Mesodermal cell (in vitro differentiated cells): ENCODE data around the gene FUT1.

Source experiments
- H3K27ac ChIP-seq: 2 replicates; pipeline ENCODE4 v1.7.0; 2013; ENCODE audit warnings: mild to moderate bottlenecking, low read depth, low read length, moderate library complexity; ENCODE audit not compliant: severe bottlenecking
- H3K36me3 ChIP-seq: 2 replicates; pipeline ENCODE4 v1.7.1; 2013; ENCODE audit warnings: mild to moderate bottlenecking, low read length, moderate library complexity; ENCODE audit not compliant: control insufficient read depth, insufficient read depth
- H3K4me1 ChIP-seq: one replicate; pipeline ENCODE4 v1.7.1; 2013; ENCODE audit warnings: mild to moderate bottlenecking, low read length; ENCODE audit not compliant: insufficient read depth, control insufficient read depth, poor library complexity, severe bottlenecking
- H3K4me3 ChIP-seq: 2 replicates; pipeline ENCODE4 v1.7.0; 2013; ENCODE audit warnings: low read length, control low read depth, mild to moderate bottlenecking; ENCODE audit not compliant: insufficient read depth, poor library complexity, severe bottlenecking; ENCODE audit errors: extremely low read depth
- H3K9me3 ChIP-seq: 2 replicates; pipeline ENCODE4 v1.7.1; 2013; ENCODE audit warnings: mild to moderate bottlenecking, low read length, moderate library complexity; ENCODE audit not compliant: control insufficient read depth
- WGBS, 2 experiments: methylation state at CpG; one replicate each; pipeline ENCODE4 v1.1.5; 2013; ENCODE audit warnings: missing lambda C conversion rate in 2 of 2; ENCODE audit not compliant: insufficient coverage in 2 of 2; 5-methylcytosine and 5-hydroxymethylcytosine counted together

Gene FUT1

DNA sequence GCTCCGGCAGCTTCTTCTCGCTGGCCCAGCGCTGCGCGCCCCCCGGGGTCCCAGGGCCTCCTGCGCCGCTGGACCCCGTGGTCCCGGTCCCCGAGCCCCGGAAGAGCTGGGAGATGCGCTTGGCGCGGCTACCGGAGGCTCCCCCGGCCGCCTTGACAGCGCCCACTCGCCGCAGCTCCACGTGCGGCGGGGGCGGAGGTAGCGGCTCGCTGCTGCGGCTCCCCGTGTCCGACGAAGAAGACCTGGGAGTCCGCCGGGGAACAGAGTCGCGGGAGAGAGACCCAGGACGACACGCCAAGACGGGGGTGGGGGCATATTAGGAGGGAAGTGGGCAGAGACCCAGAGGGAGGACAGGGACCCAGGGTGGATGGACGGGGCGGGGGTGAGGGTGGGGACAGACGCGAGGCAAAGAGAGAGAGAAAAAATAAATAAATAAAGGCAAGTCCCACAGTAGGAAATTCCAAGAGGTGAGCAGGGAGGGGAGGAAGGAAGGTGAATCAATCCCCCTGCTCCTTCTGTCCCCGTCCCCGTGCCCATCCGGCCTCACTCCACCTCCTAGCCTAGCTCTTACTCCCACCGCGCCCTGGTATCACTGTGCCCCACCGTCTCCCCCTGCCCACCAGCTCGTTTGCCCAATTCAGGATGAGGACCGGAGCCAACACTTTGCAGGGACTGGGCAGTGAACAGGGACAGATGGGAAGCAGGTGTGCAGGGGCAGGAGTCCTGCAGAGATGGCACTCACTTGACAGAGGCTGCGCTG lies 12.9 kb downstream of the FUT1 start:
- 22% methylated on average over 26 to 51 of the region's 51 CpGs for WGBS, 2 experiments
- Histone ChIP-seq H3K36me3 (no peaks in the 10 kb centered on the region), H3K9me3 (no peaks in the 10 kb centered on the region), H3K4me3 (peak overlapping the region; percentile 49), H3K27ac (no peak overlapping the region), H3K4me1 (no peaks in the 10 kb centered on the region)

DNA sequence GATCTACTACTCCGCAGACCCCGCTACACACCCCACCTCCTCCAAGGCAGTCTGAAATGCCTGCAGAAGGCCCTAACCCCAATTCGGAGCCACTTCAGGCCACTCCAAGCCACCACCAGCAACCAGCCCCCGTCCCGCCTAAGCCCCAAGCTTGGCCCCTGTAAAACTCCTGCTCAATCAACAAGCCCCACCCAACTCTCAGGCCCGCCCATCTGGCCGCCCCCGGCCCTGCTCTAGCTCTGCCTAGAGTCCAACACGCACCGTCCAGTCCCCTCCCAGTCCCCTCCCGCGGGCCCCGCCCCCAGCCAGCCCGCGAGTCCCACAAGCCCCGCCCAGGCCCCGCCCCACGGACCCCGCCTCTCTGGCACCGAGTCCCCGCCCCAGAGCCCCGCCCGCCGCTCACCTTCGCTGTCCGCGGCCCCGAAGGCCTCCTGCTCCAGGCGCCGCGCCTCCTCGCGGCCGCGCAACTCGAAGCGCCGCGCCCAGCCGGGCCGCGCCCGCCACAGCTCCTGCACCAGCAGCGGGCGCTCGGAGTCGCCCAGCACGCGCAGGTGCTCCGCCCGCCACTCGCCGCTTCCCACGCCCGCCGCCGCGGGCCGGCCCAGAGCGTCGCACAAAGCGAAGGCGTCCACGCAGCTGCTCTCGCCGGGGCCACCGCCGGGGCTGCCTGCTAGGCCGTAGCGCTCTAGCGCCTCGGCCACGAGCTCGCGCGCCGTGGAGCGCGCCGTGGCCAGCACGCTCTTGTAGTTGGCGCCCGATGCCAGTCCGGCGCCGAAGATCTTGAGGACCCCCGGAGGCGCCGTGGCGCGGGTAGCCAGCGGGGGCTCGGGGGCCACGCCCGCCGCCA lies 13.7 kb downstream of the FUT1 start:
- no peaks in the 10 kb centered on the region for H3K9me3 ChIP-seq
- no peak overlapping the region for H3K27ac ChIP-seq
- 2% methylated on average over 59 to 77 of the region's 96 CpGs for WGBS, 2 experiments
- H3K4me1 ChIP-seq, result no peaks in the 10 kb centered on the region
- H3K36me3 ChIP-seq, result no peaks in the 10 kb centered on the region
- peak overlapping the region; percentile 49 for H3K4me3 ChIP-seq

- Histone ChIP-seq H3K9me3 (no peaks in the 10 kb centered on the region), H3K4me3 (no peak overlapping the region), H3K36me3 (peaks cover 2% of the 10 kb centered on the region), H3K4me1 (no peaks in the 10 kb centered on the region), H3K27ac (no peak overlapping the region)
- 81 to 90% methylated on average over 17 to 18 of the region's 22 CpGs for WGBS, 2 experiments
These were observed 15.0 kb downstream of the FUT1 start for GRCh38 chr19:48737360-48737998.

DNA sequence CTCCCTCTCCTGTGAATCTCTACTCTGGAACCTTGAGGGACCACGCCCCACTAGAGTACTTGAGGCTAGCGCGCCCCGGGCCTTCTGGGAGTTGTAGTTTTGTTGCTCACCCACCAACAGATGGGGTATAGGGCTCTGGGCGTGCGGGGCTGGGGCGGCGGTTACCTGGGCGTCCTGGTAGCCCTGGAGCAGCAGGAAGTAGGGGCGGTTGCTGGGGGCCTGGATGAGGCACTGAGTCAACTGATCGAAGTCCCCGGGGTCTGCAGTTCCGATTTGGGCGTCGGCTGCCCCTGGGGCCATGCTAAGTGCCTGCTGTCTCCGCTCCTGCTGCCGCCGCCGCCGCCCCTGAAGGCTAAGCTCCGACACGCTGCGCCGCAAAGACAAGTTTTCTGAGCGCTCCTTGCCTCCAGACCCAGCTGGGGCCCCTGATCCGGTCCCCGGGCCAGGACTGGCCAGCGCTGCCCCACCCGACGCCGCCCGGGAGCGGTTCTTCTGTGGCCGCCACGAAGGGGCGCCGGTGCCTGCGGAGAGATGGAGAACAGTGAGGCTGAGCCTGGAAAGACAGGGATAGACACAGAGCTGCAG lies 17.3 kb downstream of the FUT1 start:
- Histone ChIP-seq H3K27ac (peak overlapping the region; percentile 16), H3K4me1 (no peaks in the 10 kb centered on the region), H3K4me3 (peak overlapping the region; percentile 52), H3K36me3 (peaks cover 7% of the 10 kb centered on the region), H3K9me3 (no peaks in the 10 kb centered on the region)
- 10 to 14% methylated on average over 28 to 34 of the region's 38 CpGs for WGBS, 2 experiments

DNA sequence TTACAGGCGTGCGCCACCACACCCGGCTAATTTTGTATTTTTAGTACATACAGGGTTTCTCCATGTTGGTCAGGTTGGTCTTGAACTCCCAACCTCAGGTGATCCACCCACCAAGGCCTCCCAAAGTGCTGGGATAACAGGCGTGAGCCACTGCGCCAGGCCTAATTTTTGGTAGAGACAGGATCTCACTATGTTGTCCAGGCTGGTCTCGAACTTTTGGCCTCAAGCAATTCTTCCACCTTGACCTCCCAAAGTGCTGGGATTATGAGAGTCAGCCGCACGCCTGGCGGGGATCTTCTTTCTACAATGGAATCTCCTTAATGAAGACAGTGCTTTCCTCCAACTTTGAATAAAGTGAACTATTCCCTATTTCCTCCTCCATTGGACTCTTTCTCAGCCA lies 17.8 kb downstream of the FUT1 start:
- Histone ChIP-seq H3K4me1 (no peaks in the 10 kb centered on the region), H3K27ac (no peak overlapping the region), H3K9me3 (no peaks in the 10 kb centered on the region), H3K4me3 (peak overlapping the region; percentile 52), H3K36me3 (peaks cover 7% of the 10 kb centered on the region)
- WGBS, 2 experiments, result 89 to 95% methylated on average over 7 to 9 of the region's 9 CpGs

- H3K9me3 ChIP-seq, result no peaks in the 10 kb centered on the region
- H3K4me1 ChIP-seq, result no peaks in the 10 kb centered on the region
- peaks cover 12% of the 10 kb centered on the region for H3K36me3 ChIP-seq
- WGBS, 2 experiments, result 81 to 95% methylated on average over 4 of the region's 4 CpGs
- H3K4me3 ChIP-seq, result no peak overlapping the region
- H3K27ac ChIP-seq, result no peak overlapping the region
These were observed 21.0 kb downstream of the FUT1 start for GRCh38 chr19:48731452-48731851.

- Histone ChIP-seq H3K36me3 (peaks cover 13% of the 10 kb centered on the region), H3K27ac (no peak overlapping the region)
- 96% methylated on average over 69 to 77 of the region's 77 CpGs for WGBS, 2 experiments
These were observed 23.4 kb downstream of the FUT1 start for GRCh38 chr19:48728911-48729664.

DNA sequence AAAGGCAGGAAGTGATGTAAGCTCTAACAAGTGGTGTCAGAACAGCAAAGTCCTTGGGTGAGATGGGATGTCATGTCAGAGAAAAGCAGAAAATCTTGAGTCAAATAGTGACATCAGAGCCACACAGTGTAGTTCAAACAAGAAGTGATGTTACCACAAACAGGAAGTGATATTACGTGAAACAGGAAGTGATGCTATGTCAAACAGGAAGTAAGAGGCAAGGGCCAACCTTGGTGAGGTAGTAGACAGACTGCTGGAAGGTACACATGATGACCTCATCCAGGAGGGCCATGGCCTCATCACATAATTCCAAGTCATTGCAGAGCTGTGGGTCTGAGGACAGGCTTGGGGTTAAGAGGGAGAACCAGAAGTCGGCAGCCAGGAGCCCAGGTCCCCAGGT lies 25.9 kb downstream of the FUT1 start:
- Histone ChIP-seq H3K27ac (no peak overlapping the region), H3K4me1 (no peaks in the 10 kb centered on the region), H3K36me3 (peaks cover 11% of the 10 kb centered on the region), H3K9me3 (no peaks in the 10 kb centered on the region), H3K4me3 (no peak overlapping the region)
- WGBS, 2 experiments, result 78 to 100% methylated on average over 1 to 2 of the region's 2 CpGs

More at GRCh38 chr19:48728911-48729664, 23.4 kb downstream of the FUT1 start:
- H3K9me3 ChIP-seq, result no peaks in the 10 kb centered on the region
- H3K4me3 ChIP-seq, result no peak overlapping the region
- H3K4me1 ChIP-seq, result no peaks in the 10 kb centered on the region

DNA sequence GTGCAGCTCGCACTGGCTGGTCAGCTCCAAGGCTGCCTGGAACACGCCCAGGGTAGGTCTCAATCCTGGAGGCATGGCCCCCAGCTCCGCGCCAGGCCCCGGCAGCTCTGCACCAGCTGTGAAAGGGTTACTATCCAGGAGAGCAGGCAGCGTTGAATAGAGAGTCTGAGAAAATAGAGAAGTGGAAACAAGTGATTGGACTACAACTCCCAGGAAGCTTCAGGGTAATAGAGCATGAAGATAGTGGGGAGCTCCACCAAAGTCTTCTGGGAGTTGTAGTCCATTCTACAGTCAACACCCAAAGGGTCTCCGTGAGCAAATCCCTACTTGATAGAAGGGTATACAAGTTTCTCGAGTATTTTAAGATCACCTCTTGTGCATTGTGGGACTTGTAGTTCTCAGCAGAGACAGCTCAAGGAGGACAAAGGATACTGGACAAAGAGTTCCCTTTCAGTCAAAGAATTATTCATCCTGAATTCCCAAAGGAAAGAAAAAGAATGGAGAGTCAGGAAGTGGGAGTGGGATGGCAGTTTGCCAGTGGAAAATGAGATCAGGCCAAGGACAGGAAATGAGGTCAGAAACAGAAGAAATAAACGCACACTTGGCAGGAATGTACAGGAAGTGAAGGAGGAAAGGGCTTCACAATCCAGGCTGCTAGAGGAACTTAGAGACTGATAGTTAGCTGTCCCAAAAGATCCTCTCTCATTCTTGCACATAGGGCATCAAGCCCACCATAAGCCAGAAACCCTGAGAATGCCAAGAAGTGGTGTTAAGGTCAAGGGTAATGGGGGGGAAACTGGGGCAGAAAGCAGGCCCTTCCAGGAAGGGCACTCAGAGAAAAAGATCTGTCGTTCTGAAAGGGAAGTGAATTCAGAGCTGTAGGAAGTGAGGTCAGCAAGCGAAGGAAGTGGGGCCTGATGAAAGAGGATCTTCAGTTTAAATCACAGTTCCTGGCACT lies 27.4 kb downstream of the FUT1 start:
- peaks cover 6% of the 10 kb centered on the region for H3K36me3 ChIP-seq
- peak overlapping the region; percentile 58 for H3K27ac ChIP-seq
- WGBS, 2 experiments, result 62 to 71% methylated on average over 8 of the region's 11 CpGs
- H3K9me3 ChIP-seq, result no peaks in the 10 kb centered on the region
- peaks cover 3% of the 10 kb centered on the region for H3K4me1 ChIP-seq
- H3K4me3 ChIP-seq, result no peak overlapping the region
